Neural cell (in vitro differentiated cells): ENCODE measurements around the gene PODN. TPM values are rescaled to one million over a fixed set of nuclear protein-coding genes. Genes with fewer than 3 reads are reported as not detected.

Source experiments
- H2AFZ ChIP-seq: fragments of 200-600, 300-800 bp; sonication (generic), shearing (Covaris generic); 2 replicates; pipeline ENCODE4 v1.6.0; 2014; ENCODE audit warnings: low read depth, mild to moderate bottlenecking, antibody characterized with exemption, low read length, moderate library complexity
- H3F3A ChIP-seq: fragments of 200-600 bp; shearing (Covaris generic); 2 replicates; pipeline ENCODE4 v1.6.1; 2016; ENCODE audit warnings: mild to moderate bottlenecking, moderate library complexity, mixed read lengths, antibody characterized with exemption, low read length; ENCODE audit not compliant: insufficient read depth, poor library complexity, severe bottlenecking
- H3K27ac ChIP-seq: fragments of 200-600, 300-800 bp; sonication (generic), shearing (Covaris generic); 2 replicates; pipeline ENCODE4 v1.5.1; 2014; ENCODE audit warnings: mild to moderate bottlenecking, low read length, moderate library complexity
- H3K27me3 ChIP-seq: fragments of 300-800, 200-600 bp; sonication (generic), shearing (Covaris generic); 2 replicates; pipeline ENCODE4 v1.6.0; 2014; ENCODE audit warnings: mild to moderate bottlenecking, low read depth, low read length, moderate library complexity; ENCODE audit not compliant: insufficient read depth
- H3K36me3 ChIP-seq: fragments of 300-800, 200-600 bp; sonication (generic), shearing (Covaris generic); 2 replicates; pipeline ENCODE4 v1.5.1; 2014; ENCODE audit warnings: mild to moderate bottlenecking, antibody characterized with exemption, low read length, moderate library complexity; ENCODE audit not compliant: insufficient read depth
- H3K4me2 ChIP-seq: fragments of 300-800, 200-600 bp; sonication (generic), shearing (Covaris generic); 2 replicates; pipeline ENCODE4 v1.6.0; 2014; ENCODE audit warnings: mild to moderate bottlenecking, low read length
- H3K4me3 ChIP-seq: fragments of 300-800, 200-600 bp; sonication (generic), shearing (Covaris generic); 2 replicates; pipeline ENCODE4 v1.5.1; 2014; ENCODE audit warnings: mild to moderate bottlenecking, low read length, moderate library complexity
- H3K79me2 ChIP-seq: fragments of 200-600 bp; shearing (Covaris generic); replicated peaks from 2 replicates; pipeline ENCODE4 v1.6.0; 2014; ENCODE audit warnings: mild to moderate bottlenecking, low read length, moderate library complexity; ENCODE audit not compliant: insufficient read depth
- H3K9ac ChIP-seq: fragments of 300-800, 200-600 bp; sonication (generic), shearing (Covaris generic); 2 replicates; pipeline ENCODE4 v1.6.1; 2016; ENCODE audit warnings: mild to moderate bottlenecking, low read length, mixed read lengths
- H3K9me2 ChIP-seq: fragments of 200-600 bp; shearing (Covaris generic); 2 replicates; pipeline ENCODE4 v1.6.1; 2016; ENCODE audit warnings: mild to moderate bottlenecking, low read length, mixed read lengths; ENCODE audit not compliant: insufficient read depth
- H3K9me3 ChIP-seq: fragments of 200-600, 300-800 bp; sonication (generic), shearing (Covaris generic); 2 replicates; pipeline ENCODE4 v1.6.1; 2016; ENCODE audit warnings: mild to moderate bottlenecking, mixed run types, low read length, moderate library complexity, mixed read lengths
- H4K20me1 ChIP-seq: fragments of 200-600 bp; shearing (Covaris generic); 2 replicates; pipeline ENCODE4 v1.6.1; 2016; ENCODE audit warnings: mild to moderate bottlenecking, mixed run types; ENCODE audit not compliant: insufficient read depth
- EP300 ChIP-seq: fragments of 450-650 bp; conservative IDR thresholded peaks from 2 replicates; pipeline ENCODE4 v1.6.1; 2014; ENCODE audit warnings: antibody characterized with exemption, mild to moderate bottlenecking, moderate library complexity; ENCODE audit not compliant: poor library complexity, severe bottlenecking
- EZH2 ChIP-seq: fragments of 200-600, 300-800 bp; shearing (Covaris generic), sonication (generic); IDR thresholded peaks from 2 replicates; pipeline ENCODE4 v1.6.1; 2014; ENCODE audit warnings: antibody characterized with exemption, low read length, borderline replicate concordance, mild to moderate bottlenecking; ENCODE audit not compliant: insufficient read depth, poor library complexity, severe bottlenecking
- MXI1 ChIP-seq: fragments of 450-650 bp; conservative IDR thresholded peaks from 2 replicates; pipeline ENCODE4 v1.6.1; 2014; ENCODE audit warnings: antibody characterized with exemption, mild to moderate bottlenecking; ENCODE audit not compliant: poor library complexity, severe bottlenecking
- POLR2AphosphoS5 ChIP-seq: IDR thresholded peaks from 2 replicates; pipeline ENCODE4 v1.6.1; 2012
- RAD21 ChIP-seq: fragments of 450-650 bp; conservative IDR thresholded peaks from 2 replicates; pipeline ENCODE4 v1.6.1; 2014; ENCODE audit warnings: antibody characterized with exemption, mild to moderate bottlenecking, moderate library complexity
- SMC3 ChIP-seq: fragments of 450-650 bp; conservative IDR thresholded peaks from 2 replicates; pipeline ENCODE4 v1.6.1; 2014; ENCODE audit warnings: antibody characterized with exemption, mild to moderate bottlenecking, moderate library complexity; ENCODE audit not compliant: poor library complexity
- TAF1 ChIP-seq: IDR thresholded peaks from 2 replicates; pipeline ENCODE4 v1.6.1; 2012; ENCODE audit warnings: low read depth
- polyA plus RNA-seq: library from polyadenylated mRNA; depleted of rRNA; stranded (reverse); fragments of >200 nt; gene quantifications from 2 replicates; pipeline ENCODE4 v1.2.3, GENCODE V29; 2014
- TF ChIP-seq, protein P1 (sequence below): IDR thresholded peaks from 2 replicates; pipeline ENCODE4 v1.6.1; 2012; ENCODE audit warnings: borderline replicate concordance
- TF ChIP-seq, protein P2 (sequence below): fragments of 450-650 bp; IDR thresholded peaks from 2 replicates; pipeline ENCODE4 v1.5.1; 2014; ENCODE audit warnings: antibody characterized with exemption, mild to moderate bottlenecking, moderate library complexity; ENCODE audit not compliant: poor library complexity, severe bottlenecking

Gene PODN
- polyA plus RNA-seq, 1 donor from 2014 or later: 0.07 TPM

DNA sequence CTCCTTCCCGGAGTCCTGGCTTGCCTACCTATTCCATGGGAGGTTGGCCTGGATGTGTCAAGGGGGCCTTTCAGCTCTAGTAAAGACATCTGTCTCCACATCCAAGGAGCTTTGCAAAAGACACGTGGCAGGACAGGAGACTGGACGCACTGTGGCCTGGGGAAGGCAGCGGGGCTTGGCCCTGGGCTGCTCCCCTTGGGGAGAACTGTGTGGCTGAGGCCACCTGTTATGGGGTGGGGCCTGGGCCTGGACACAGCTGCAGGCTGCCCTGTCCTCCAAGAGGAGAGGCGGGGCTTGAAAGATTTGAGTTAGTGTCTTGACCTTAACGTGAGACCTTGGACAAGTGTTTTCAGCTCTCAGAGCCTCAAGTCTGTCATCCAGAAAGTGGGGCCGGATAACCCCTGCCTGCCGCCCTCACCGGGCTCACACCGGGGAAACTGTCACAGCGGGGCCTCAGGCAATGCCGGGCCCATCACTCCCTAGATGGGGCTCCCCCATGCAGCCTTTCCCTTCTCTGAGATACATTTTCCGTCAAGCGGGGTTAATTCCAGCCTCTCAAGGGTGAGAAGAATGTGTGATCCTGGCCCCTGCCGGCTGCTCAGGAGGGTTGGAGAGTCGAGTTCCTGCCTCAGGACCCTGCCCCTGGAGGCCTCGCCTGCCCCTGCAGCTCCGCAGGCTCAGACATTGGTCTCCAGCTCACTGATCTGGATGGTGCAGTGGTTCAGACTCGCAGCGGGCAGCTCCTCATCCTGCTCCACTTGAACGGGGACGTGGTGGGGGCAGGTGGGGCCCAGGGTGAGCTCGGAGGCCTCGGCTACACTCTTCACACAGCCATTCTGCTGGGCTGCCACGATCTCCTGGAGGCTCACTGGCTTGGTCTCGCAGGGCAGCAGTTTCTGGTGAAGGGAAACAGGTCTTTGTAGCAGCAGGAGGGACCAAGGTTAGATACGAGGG lies 25.6 kb downstream of the PODN start:
- Histone ChIP-seq H3K4me3 (no peak overlapping the region), H4K20me1 (no peaks in the 10 kb centered on the region), H3F3A (no peaks in the 10 kb centered on the region), H3K27me3 (no peaks in the 10 kb centered on the region), H3K36me3 (no peaks in the 10 kb centered on the region), H3K27ac (no peak overlapping the region), H3K79me2 (no peaks in the 10 kb centered on the region), H2AFZ (no peak overlapping the region), H3K9me2 (no peaks in the 10 kb centered on the region), H3K9me3 (no peaks in the 10 kb centered on the region), H3K9ac (no peak overlapping the region), H3K4me2 (no peak overlapping the region)
- TF ChIP-seq POLR2AphosphoS5 (no peak), SMC3 (no peak), RAD21 (no peak), EZH2 (no peak), EP300 (no peak), MXI1 (no peak), TAF1 (no peak)
- TF ChIP-seq, protein P1, sequence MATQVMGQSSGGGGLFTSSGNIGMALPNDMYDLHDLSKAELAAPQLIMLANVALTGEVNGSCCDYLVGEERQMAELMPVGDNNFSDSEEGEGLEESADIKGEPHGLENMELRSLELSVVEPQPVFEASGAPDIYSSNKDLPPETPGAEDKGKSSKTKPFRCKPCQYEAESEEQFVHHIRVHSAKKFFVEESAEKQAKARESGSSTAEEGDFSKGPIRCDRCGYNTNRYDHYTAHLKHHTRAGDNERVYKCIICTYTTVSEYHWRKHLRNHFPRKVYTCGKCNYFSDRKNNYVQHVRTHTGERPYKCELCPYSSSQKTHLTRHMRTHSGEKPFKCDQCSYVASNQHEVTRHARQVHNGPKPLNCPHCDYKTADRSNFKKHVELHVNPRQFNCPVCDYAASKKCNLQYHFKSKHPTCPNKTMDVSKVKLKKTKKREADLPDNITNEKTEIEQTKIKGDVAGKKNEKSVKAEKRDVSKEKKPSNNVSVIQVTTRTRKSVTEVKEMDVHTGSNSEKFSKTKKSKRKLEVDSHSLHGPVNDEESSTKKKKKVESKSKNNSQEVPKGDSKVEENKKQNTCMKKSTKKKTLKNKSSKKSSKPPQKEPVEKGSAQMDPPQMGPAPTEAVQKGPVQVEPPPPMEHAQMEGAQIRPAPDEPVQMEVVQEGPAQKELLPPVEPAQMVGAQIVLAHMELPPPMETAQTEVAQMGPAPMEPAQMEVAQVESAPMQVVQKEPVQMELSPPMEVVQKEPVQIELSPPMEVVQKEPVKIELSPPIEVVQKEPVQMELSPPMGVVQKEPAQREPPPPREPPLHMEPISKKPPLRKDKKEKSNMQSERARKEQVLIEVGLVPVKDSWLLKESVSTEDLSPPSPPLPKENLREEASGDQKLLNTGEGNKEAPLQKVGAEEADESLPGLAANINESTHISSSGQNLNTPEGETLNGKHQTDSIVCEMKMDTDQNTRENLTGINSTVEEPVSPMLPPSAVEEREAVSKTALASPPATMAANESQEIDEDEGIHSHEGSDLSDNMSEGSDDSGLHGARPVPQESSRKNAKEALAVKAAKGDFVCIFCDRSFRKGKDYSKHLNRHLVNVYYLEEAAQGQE: no peak
- TF ChIP-seq, protein P2, sequence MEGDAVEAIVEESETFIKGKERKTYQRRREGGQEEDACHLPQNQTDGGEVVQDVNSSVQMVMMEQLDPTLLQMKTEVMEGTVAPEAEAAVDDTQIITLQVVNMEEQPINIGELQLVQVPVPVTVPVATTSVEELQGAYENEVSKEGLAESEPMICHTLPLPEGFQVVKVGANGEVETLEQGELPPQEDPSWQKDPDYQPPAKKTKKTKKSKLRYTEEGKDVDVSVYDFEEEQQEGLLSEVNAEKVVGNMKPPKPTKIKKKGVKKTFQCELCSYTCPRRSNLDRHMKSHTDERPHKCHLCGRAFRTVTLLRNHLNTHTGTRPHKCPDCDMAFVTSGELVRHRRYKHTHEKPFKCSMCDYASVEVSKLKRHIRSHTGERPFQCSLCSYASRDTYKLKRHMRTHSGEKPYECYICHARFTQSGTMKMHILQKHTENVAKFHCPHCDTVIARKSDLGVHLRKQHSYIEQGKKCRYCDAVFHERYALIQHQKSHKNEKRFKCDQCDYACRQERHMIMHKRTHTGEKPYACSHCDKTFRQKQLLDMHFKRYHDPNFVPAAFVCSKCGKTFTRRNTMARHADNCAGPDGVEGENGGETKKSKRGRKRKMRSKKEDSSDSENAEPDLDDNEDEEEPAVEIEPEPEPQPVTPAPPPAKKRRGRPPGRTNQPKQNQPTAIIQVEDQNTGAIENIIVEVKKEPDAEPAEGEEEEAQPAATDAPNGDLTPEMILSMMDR: no peak

DNA sequence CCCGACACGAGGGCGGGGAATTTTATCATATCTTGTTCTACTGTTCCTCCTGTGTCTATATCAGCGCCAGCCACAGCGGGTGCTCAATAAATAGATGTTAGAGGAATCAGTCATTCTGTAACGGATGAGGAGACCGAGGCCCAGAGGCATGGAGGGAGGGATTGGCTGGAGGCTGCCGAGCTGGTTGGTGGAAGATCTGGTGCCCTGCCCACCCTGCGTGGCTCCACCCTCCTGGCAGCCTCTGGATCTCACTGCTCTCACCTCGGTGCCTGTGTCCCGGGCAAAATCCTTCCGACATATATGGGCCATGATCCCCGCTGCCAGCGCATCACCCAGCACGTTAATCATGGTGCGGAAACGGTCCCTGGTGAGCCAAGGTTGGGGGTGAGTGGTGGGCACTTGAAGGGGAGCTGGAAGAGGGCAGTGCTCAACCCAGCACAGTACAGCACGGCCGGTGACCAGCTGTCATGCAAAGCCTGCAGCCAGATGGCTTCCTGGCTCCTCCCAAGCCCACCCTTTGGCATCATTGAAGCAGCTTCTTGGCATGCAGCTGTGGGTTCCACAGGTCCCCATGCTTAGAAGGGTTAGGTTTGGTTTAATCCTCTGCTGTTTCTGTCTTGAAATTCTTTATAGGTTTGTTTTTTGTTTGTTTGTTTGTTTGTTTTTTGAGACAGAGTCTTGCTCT lies 26.7 kb downstream of the PODN start:
- Histone ChIP-seq H4K20me1 (no peaks in the 10 kb centered on the region), H3K9me3 (no peaks in the 10 kb centered on the region), H3K4me2 (no peak overlapping the region), H2AFZ (no peak overlapping the region), H3K27me3 (no peaks in the 10 kb centered on the region), H3K9ac (no peak overlapping the region), H3F3A (no peaks in the 10 kb centered on the region), H3K9me2 (no peaks in the 10 kb centered on the region), H3K36me3 (no peaks in the 10 kb centered on the region), H3K4me3 (no peak overlapping the region), H3K27ac (no peak overlapping the region), H3K79me2 (no peaks in the 10 kb centered on the region)
- TF ChIP-seq EP300 (no peak), RAD21 (no peak), POLR2AphosphoS5 (no peak), MXI1 (no peak)
- TF ChIP-seq, protein P2: no peak
